Transverse colon (tissue), 4 donors: ENCODE measurements around the gene EXOC1L. TPM values are rescaled to one million over a fixed set of nuclear protein-coding genes. Genes with fewer than 3 reads are reported as not detected.

ENCODE experiments used
- DNase-seq: peaks from one replicate; pipeline ENCODE4 v3.0.0-alpha.2; 2019
- H3K27ac ChIP-seq, 4 donors: fragments of 200-600 bp; sonication (generic); 2 replicates each; pipeline ENCODE4 v1.5.1; 2016 to 2018; ENCODE audit warnings: inconsistent platforms in 4 of 4
- H3K27me3 ChIP-seq: fragments of 200-600 bp; sonication (generic); 2 replicates; pipeline ENCODE4 v1.5.1; 2017; ENCODE audit warnings: inconsistent platforms
- H3K36me3 ChIP-seq, 4 donors: fragments of 200-600 bp; sonication (generic); 2 replicates each; pipeline ENCODE4 v1.5.1; 2017 to 2019; ENCODE audit warnings: inconsistent platforms in 4 of 4
- H3K4me1 ChIP-seq, 4 donors: fragments of 200-600 bp; sonication (generic); 2 replicates each; pipeline ENCODE4 v1.5.1; 2017 to 2020; ENCODE audit warnings: inconsistent platforms in 4 of 4
- H3K4me3 ChIP-seq, 4 donors: fragments of 200-600 bp; sonication (generic); 1 replicate in 1 of 4; 2 replicates in 3 of 4; pipeline versions ENCODE4 v1.5.1 to v1.6.1; 2017 to 2019; ENCODE audit warnings: inconsistent platforms in 4 of 4
- H3K9me3 ChIP-seq, 2 donors: fragments of 200-600 bp; sonication (generic); 2 replicates each; pipeline ENCODE4 v1.5.1; 2017 to 2019; ENCODE audit warnings: inconsistent platforms in 2 of 2
- EP300 ChIP-seq: sonication (generic); formaldehyde crosslinking; IDR thresholded peaks from one replicate; pipeline ENCODE4 v1.6.1; 2017; ENCODE audit warnings: antibody characterized with exemption, low read depth
- POLR2A ChIP-seq: fragments of 450-650 bp; IDR thresholded peaks from one replicate; pipeline ENCODE4 v1.6.1; 2016; ENCODE audit warnings: antibody characterized with exemption, mild to moderate bottlenecking, moderate library complexity
- POLR2AphosphoS5 ChIP-seq, 3 donors: sonication (generic); formaldehyde crosslinking; IDR thresholded peaks; one replicate each; pipeline ENCODE4 v1.6.1; 2016; ENCODE audit warnings: antibody characterized with exemption in 3 of 3
- WGBS, 2 donors: methylation state at CpG; one replicate each; pipeline ENCODE4 v1.1.5; 2018; ENCODE audit warnings: low coverage in 1 of 2; 5-methylcytosine and 5-hydroxymethylcytosine counted together
- in situ Hi-C, 4 donors: fragments of 200-750 bp; cut with MboI; loops; one replicate each; pipeline versions ENCODE4 v1.15.0 to v1.15.1; 2017; ENCODE audit warnings: low sequenced_read_pairs in 3 of 4, low pct_ligation_motif_present in 1 of 4, low pct_unique_long_range_greater_than_20kb in 1 of 4
- intact Hi-C: fragments of 100-400 bp; cut with DNase I; formaldehyde crosslinking; loops from one replicate; pipeline ENCODE4 v1.15.1; 2023; ENCODE audit warnings: low total_unique reads
- small RNA-seq, 4 donors: library from RNA; depleted of rRNA; stranded (forward); fragments of <200 nt; gene quantifications; one replicate each; pipeline ENCODE3, GENCODE V24; 2016
- total RNA-seq, 4 donors: library from RNA; depleted of rRNA; stranded (reverse); fragments of >200 nt; gene quantifications; one replicate each; pipeline ENCODE4 v1.1.0, GENCODE V29; 2016
- TF ChIP-seq, protein P1 (sequence below), 5 experiments: fragments of 200-600 bp in 3 of 5; fragments of 450-650 bp in 2 of 5; sonication (generic) in 3 of 5; IDR thresholded peaks; 1 replicate in 2 of 5; 2 replicates in 3 of 5; pipeline ENCODE4 v1.5.1; 2016 to 2017; ENCODE audit warnings: antibody characterized with exemption in 5 of 5, inconsistent platforms in 3 of 5, mild to moderate bottlenecking in 2 of 5, moderate library complexity in 1 of 5

EXOC1L gene
- total RNA-seq, 4 donors from 2014 or later: not detected

GRCh38 chr4:55884093-55884850 is 64.7 kb downstream of the EXOC1L start:
- 80 to 92% methylated on average over 2 of the region's 2 CpGs for WGBS, 2 donors
- TF ChIP-seq POLR2A: no peak
- Histone ChIP-seq H3K9me3 (no peaks in the 10 kb centered on the region), H3K36me3 (peaks cover 0 to 23% (median 10%) of the 10 kb centered on the region in 4 donors), H3K27ac (no peak overlapping the region), H3K27me3 (no peaks in the 10 kb centered on the region), H3K4me1 (no peaks in the 10 kb centered on the region), H3K4me3 (no peak overlapping the region)
- in situ Hi-C loops: no loop called here
- no peak for DNase-seq
- intact Hi-C loops: no loop called here

DNA sequence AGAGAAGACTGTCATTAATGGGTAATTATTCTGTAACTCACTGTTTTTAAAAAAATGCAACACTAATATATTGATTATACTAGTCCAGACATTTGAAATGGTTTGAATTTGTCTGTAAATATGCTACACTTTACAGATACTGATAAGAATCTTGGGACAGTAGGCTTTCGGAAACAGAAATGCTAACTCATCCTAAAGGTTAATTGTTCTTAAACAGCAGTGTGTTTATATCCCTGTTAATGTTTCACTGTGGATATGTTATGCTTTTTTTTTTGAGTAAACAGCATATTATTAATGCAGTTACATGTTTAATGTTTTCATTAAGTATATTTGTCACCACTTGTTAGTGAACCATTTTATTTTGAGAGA is 65.2 kb downstream of the EXOC1L start:
- 85 to 86% methylated on average over 1 of the region's 1 CpG for WGBS, 2 donors
- intact Hi-C loops: no loop called here

More for the DNA sequence above, 65.2 kb downstream of the EXOC1L start:
- Histone ChIP-seq H3K27me3 (no peaks in the 10 kb centered on the region), H3K36me3 (peaks cover 0 to 28% (median 9%) of the 10 kb centered on the region in 4 donors), H3K27ac (no peak overlapping the region), H3K4me3 (no peak overlapping the region), H3K9me3 (no peaks in the 10 kb centered on the region), H3K4me1 (no peaks in the 10 kb centered on the region)
- TF ChIP-seq POLR2A (no peak), EP300 (no peak), POLR2AphosphoS5 (IDR thresholded peaks at IDR 0.05) (no peak)
- TF ChIP-seq, protein P1, sequence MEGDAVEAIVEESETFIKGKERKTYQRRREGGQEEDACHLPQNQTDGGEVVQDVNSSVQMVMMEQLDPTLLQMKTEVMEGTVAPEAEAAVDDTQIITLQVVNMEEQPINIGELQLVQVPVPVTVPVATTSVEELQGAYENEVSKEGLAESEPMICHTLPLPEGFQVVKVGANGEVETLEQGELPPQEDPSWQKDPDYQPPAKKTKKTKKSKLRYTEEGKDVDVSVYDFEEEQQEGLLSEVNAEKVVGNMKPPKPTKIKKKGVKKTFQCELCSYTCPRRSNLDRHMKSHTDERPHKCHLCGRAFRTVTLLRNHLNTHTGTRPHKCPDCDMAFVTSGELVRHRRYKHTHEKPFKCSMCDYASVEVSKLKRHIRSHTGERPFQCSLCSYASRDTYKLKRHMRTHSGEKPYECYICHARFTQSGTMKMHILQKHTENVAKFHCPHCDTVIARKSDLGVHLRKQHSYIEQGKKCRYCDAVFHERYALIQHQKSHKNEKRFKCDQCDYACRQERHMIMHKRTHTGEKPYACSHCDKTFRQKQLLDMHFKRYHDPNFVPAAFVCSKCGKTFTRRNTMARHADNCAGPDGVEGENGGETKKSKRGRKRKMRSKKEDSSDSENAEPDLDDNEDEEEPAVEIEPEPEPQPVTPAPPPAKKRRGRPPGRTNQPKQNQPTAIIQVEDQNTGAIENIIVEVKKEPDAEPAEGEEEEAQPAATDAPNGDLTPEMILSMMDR (IDR thresholded peaks at IDR 0.05): no peak
- in situ Hi-C loops: no loop called here
- DNase-seq: no peak

Small RNA genes lying within 50 kb of the gene (small RNA-seq; reads per million reads assigned to genes)
- gene RNU6-276P (0 reads per million in 4 donors), gene RNU6-652P (0 reads per million in 4 donors)

Other genes with a start within 250 kb of the EXOC1L start
- gene PDCL2, start 227.5 kb upstream of the EXOC1L start, total RNA-seq: not detected
- under 1 TPM in 1 of 4 donors, not detected in 3; 0.96 TPM for gene NMU, start 183.5 kb upstream of the EXOC1L start, total RNA-seq
- gene EXOC1, start 33.9 kb downstream of the EXOC1L start, total RNA-seq: 10 to 100 TPM; 26.2 to 60.8 (median 43.1) TPM
- 10 to 100 TPM in 2 of 4 donors, 1 to 10 TPM in 2; 4.5 to 18.0 (median 9.9) TPM for gene CEP135, start 129.2 kb downstream of the EXOC1L start, total RNA-seq